SK-N-SH (cell line): ENCODE data around the gene PLB1. TPM values are rescaled to one million over a fixed set of nuclear protein-coding genes. Genes with fewer than 3 reads are reported as not detected.

Experiments used
- CTCF ChIA-PET: fragments of 300-600, 350-600 bp; formaldehyde crosslinking; extraction: SDS; loops from one replicate; lab custom pipeline; 2021; lab: Yijun Ruan, JAX
- POLR2A ChIA-PET: fragments of 350-600 bp; sonication (Branson Sonifier 250); formaldehyde crosslinking; extraction: SDS; loops from one replicate; lab custom pipeline; 2020; ENCODE audit warnings: antibody characterized with exemption, inconsistent platforms; lab: Yijun Ruan, JAX
- DNase-seq: peaks from one replicate; pipeline ENCODE4 v3.0.0; 2012
- H2AFZ ChIP-seq: fragments of 200-600 bp; sonication (generic); 2 replicates; pipeline ENCODE4 v1.8.1; 2016; ENCODE audit warnings: antibody characterized with exemption, mild to moderate bottlenecking, low read depth
- H3F3A ChIP-seq: fragments of 200-600 bp; sonication (generic); replicated peaks from 2 replicates; pipeline ENCODE3; 2016; ENCODE audit warnings: antibody characterized with exemption, mild to moderate bottlenecking; ENCODE audit not compliant: insufficient read depth
- H3K27ac ChIP-seq, 2 experiments: fragments of 200-500 bp in 1 of 2; fragments of 200-600 bp in 1 of 2; sonication (Bioruptor generic) in 1 of 2; sonication (generic), shearing (Covaris generic) in 1 of 2; 2 replicates each; pipeline versions ENCODE4 v1.5.1 to v1.6.1; 2014 to 2016; ENCODE audit warnings: low read depth in 2 of 2, inconsistent platforms in 1 of 2, low read length in 1 of 2, mild to moderate bottlenecking in 1 of 2, mixed read lengths in 1 of 2
- H3K27me3 ChIP-seq: fragments of 200-600 bp; sonication (generic), shearing (Covaris generic); 2 replicates; pipeline ENCODE4 v1.6.1; 2016; ENCODE audit warnings: mixed run types; ENCODE audit not compliant: insufficient read depth
- H3K36me3 ChIP-seq, 2 experiments: fragments of 200-500 bp in 1 of 2; fragments of 200-600 bp in 1 of 2; sonication (Bioruptor generic) in 1 of 2; sonication (generic) in 1 of 2; replicated peaks in 1 of 2; 2 replicates each; pipeline versions ENCODE3 to v1.5.1; 2014 to 2016; ENCODE audit warnings: low read length in 1 of 2, mild to moderate bottlenecking in 1 of 2; ENCODE audit not compliant: insufficient read depth in 2 of 2, control insufficient read depth in 1 of 2
- H3K4me1 ChIP-seq, 2 experiments: fragments of 200-500 bp in 1 of 2; fragments of 200-600 bp in 1 of 2; sonication (Bioruptor generic) in 1 of 2; sonication (generic), shearing (Covaris generic) in 1 of 2; 2 replicates each; pipeline versions ENCODE4 v1.5.1 to v1.6.1; 2014 to 2016; ENCODE audit warnings: low read depth in 1 of 2, low read length in 1 of 2, mixed run types in 1 of 2; ENCODE audit not compliant: insufficient read depth in 2 of 2, control insufficient read depth in 1 of 2
- H3K4me2 ChIP-seq: fragments of 200-600 bp; sonication (generic), shearing (Covaris generic); 2 replicates; pipeline ENCODE4 v1.6.1; 2017; ENCODE audit warnings: mixed run types
- H3K4me3 ChIP-seq, 2 experiments: fragments of 200-500 bp in 1 of 2; fragments of 200-600 bp in 1 of 2; sonication (Bioruptor generic) in 1 of 2; sonication (generic), shearing (Covaris generic) in 1 of 2; 2 replicates each; pipeline versions ENCODE4 v1.5.1 to v1.8.1; 2014 to 2016; ENCODE audit warnings: low read depth in 2 of 2, inconsistent platforms in 1 of 2, low read length in 1 of 2, mild to moderate bottlenecking in 1 of 2, mixed read lengths in 1 of 2, moderate library complexity in 1 of 2
- H3K79me2 ChIP-seq: fragments of 200-600 bp; sonication (generic); 2 replicates; pipeline ENCODE4 v1.8.1; 2017; ENCODE audit warnings: mild to moderate bottlenecking; ENCODE audit not compliant: insufficient read depth
- H3K9ac ChIP-seq: fragments of 200-600 bp; sonication (generic); 2 replicates; pipeline ENCODE4 v1.6.1; 2017; ENCODE audit warnings: mixed run types
- H3K9me2 ChIP-seq: fragments of 200-600 bp; sonication (generic); 2 replicates; pipeline ENCODE4 v1.6.1; 2017; ENCODE audit warnings: mixed run types
- H3K9me3 ChIP-seq: fragments of 200-600 bp; sonication (generic); 2 replicates; pipeline ENCODE4 v1.6.1; 2017; ENCODE audit warnings: mixed run types, mild to moderate bottlenecking, moderate library complexity
- H4K20me1 ChIP-seq: fragments of 200-600 bp; sonication (generic); 2 replicates; pipeline ENCODE4 v1.6.1; 2017; ENCODE audit warnings: mild to moderate bottlenecking, mixed run types; ENCODE audit not compliant: insufficient read depth
- CHD2 ChIP-seq: fragments of 150-350 bp; IDR thresholded peaks from 2 replicates; pipeline ENCODE4 v1.6.1; 2018; ENCODE audit warnings: low read length; ENCODE audit not compliant: partially characterized antibody
- CTCF ChIP-seq: fragments of 200-600 bp; sonication (generic); IDR thresholded peaks from 2 replicates; pipeline ENCODE4 v1.6.1; 2017; ENCODE audit warnings: antibody characterized with exemption, mild to moderate bottlenecking, moderate library complexity
- EZH2phosphoT487 ChIP-seq: fragments of 200-600 bp; sonication (generic); IDR thresholded peaks from 2 replicates; pipeline ENCODE4 v1.6.1; 2017; ENCODE audit warnings: low read depth, mixed run types, mild to moderate bottlenecking, antibody characterized with exemption, moderate library complexity, borderline replicate concordance
- FOXJ3 ChIP-seq: sonication (generic); formaldehyde crosslinking; IDR thresholded peaks from 2 replicates; pipeline ENCODE4 v1.5.1; 2020; ENCODE audit warnings: mild to moderate bottlenecking, missing genetic modification reagents
- FOXM1 ChIP-seq: IDR thresholded peaks from 2 replicates; pipeline ENCODE4 v1.4.0; 2012; ENCODE audit warnings: low read depth, mild to moderate bottlenecking
- GABPA ChIP-seq: IDR thresholded peaks from 2 replicates; pipeline ENCODE4 v1.4.0; 2012; ENCODE audit warnings: low read depth, mild to moderate bottlenecking
- GATA2 ChIP-seq: sonication (generic); formaldehyde crosslinking; IDR thresholded peaks from 2 replicates; pipeline ENCODE4 v1.5.0; 2020; ENCODE audit warnings: mild to moderate bottlenecking, missing genetic modification reagents
- MEF2A ChIP-seq: IDR thresholded peaks from 2 replicates; pipeline ENCODE4 v1.4.0; 2012; ENCODE audit warnings: low read depth, borderline replicate concordance
- MXI1 ChIP-seq: IDR thresholded peaks from 2 replicates; pipeline ENCODE4 v1.6.1; 2012; ENCODE audit warnings: mild to moderate bottlenecking, low read depth, low read length, improper control_type of control experiment
- RFX5 ChIP-seq: IDR thresholded peaks from 2 replicates; pipeline ENCODE4 v1.6.1; 2012; ENCODE audit warnings: mild to moderate bottlenecking, improper control_type of control experiment, low read length
- RXRA ChIP-seq: IDR thresholded peaks from 2 replicates; pipeline ENCODE4 v1.4.0; 2012; ENCODE audit warnings: low read depth, mild to moderate bottlenecking, borderline replicate concordance
- TAF1 ChIP-seq: IDR thresholded peaks from 2 replicates; pipeline ENCODE4 v1.6.1; 2012; ENCODE audit warnings: low read depth, mild to moderate bottlenecking, low read length, moderate library complexity, borderline replicate concordance
- TEAD4 ChIP-seq: IDR thresholded peaks from 2 replicates; pipeline ENCODE4 v1.4.0; 2012; ENCODE audit warnings: mild to moderate bottlenecking, borderline replicate concordance; ENCODE audit not compliant: insufficient read depth
- USF1 ChIP-seq: IDR thresholded peaks from 2 replicates; pipeline ENCODE4 v1.4.0; 2012; ENCODE audit warnings: low read depth, borderline replicate concordance
- USF2 ChIP-seq: fragments of 150-350 bp; IDR thresholded peaks from 2 replicates; pipeline ENCODE4 v1.6.1; 2017; ENCODE audit warnings: antibody characterized with exemption, low read length, low read depth, borderline replicate concordance
- WGBS: methylation state at CpG from one replicate; pipeline ENCODE4 v1.1.6; 2017; ENCODE audit warnings: low lambda C conversion rate; 5-methylcytosine and 5-hydroxymethylcytosine counted together
- polyA plus RNA-seq, 3 experiments: library from polyadenylated mRNA; depleted of rRNA; stranded (reverse); fragments of >200 nt; gene quantifications; 2 replicates each; pipeline ENCODE4 v1.2.3, GENCODE V29; 2012

Gene PLB1
- polyA plus RNA-seq, 1 of the 3 experiments (the other 2 are of a cell fraction): 0.10 TPM

DNA sequence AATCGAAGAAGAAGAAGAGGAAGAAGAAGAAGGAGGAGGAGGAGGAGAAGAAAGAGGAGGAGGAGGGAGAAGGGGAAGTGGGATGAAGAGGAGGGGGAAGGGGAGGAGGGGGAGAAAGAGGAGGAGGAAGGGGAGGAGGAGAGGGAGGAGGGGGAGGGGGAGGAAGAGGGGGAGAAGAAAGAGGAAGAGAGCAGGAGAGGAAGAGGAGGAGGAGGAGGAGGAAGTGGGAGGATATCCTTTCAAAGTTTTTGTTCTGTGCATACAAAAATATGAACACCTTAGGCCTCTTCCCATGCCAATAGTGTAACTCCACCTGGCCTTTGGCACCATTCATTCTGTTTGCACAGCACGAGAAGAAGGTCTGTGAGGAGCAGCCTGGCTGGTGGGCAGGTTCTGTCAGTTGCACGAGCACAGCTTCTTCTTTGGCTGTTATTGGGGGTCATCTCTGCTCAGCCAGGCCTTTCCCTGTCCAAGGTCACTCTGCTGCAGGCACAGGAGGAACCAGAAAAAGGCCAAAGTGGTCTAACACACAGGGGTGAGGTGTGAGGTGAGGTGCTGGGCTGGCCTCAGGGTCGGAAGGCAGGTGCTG, 25.8 kb upstream of the PLB1 start (continued):
- TF ChIP-seq FOXM1 (no peak), FOXJ3 (CRISPR knock-in tag) (no peak), RXRA (no peak)
- TF ChIP-seq, all 33 proteins: peak for 0

DNA sequence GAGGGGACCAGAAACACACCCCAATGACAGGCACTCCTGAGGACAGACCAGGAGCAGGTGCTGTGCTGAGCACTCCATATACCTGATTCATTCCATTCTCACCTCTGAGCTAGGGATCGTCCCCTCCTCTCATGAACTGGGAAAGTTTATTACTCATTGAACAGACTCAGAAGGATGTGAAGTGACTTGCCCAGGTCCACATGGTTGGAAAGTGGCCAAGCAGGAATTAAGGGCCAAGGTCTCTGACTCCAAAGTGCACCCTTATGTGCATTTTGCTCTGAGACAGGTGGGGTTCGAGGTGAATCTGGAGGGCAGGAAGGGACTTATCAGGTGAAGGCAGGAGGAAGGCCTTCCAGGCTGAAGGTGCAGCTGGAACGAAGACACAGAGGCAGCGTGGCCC, 25.1 kb upstream of the PLB1 start:
- CTCF ChIA-PET: interaction anchor here (0.6 kb wide), 1 partner anchor 787 kb away, joined by 3 read pairs; no protein-coding TSS in a partner anchor
- POLR2A ChIA-PET: no interaction called here

More for the DNA sequence above, 25.1 kb upstream of the PLB1 start:
- Histone ChIP-seq H2AFZ (no peak overlapping the region), H3K27ac (no peak overlapping the region), H3K4me1 (peaks cover 0 to 2% of the 10 kb centered on the region in 2 experiments; a peak in 1 of 4 replicates), H3K4me3 (no peak overlapping the region), H3K9me3 (no peaks in the 10 kb centered on the region), H3K9ac (no peak overlapping the region), H4K20me1 (no peaks in the 10 kb centered on the region), H3F3A (no peaks in the 10 kb centered on the region), H3K36me3 (no peaks in the 10 kb centered on the region), H3K9me2 (no peaks in the 10 kb centered on the region), H3K4me2 (no peak overlapping the region), H3K79me2 (no peaks in the 10 kb centered on the region), H3K27me3 (peaks cover 6% of the 10 kb centered on the region; the same call in 1 of the 2 replicates)
- TF ChIP-seq FOXJ3 (CRISPR knock-in tag): no peak
- no peak for TF ChIP-seq USF1
- no peak for TF ChIP-seq CHD2
- no peak for TF ChIP-seq GABPA
- TF ChIP-seq TAF1: no peak
- no peak for TF ChIP-seq MXI1
- no peak for TF ChIP-seq CTCF
- no peak for TF ChIP-seq MEF2A
- TF ChIP-seq TEAD4: no peak
- no peak for TF ChIP-seq GATA2
- no peak for TF ChIP-seq RFX5
- no peak for TF ChIP-seq EZH2phosphoT487
- TF ChIP-seq USF2: no peak
- WGBS: 81% methylated on average over 4 of the region's 4 CpGs
- no peak for DNase-seq
